H1 (cell line): ENCODE data around the gene DARS1.

Source experiments
- ATF2 ChIP-seq: IDR thresholded peaks from 2 replicates; pipeline ENCODE4 v1.6.1; 2012; ENCODE audit warnings: low read length, inconsistent platforms
- BCL11A ChIP-seq, 2 experiments: IDR thresholded peaks; one replicate each; pipeline ENCODE4 v1.6.1; 2011; ENCODE audit warnings: low read depth in 2 of 2, low read length in 2 of 2, mild to moderate bottlenecking in 2 of 2
- CTCF ChIP-seq, 3 experiments: IDR thresholded peaks; 1 replicate in 2 of 3; 2 replicates in 1 of 3; pipeline versions ENCODE4 v1.5.1 to v1.6.1; 2011; ENCODE audit warnings: low read length in 3 of 3, mild to moderate bottlenecking in 3 of 3, inconsistent platforms in 2 of 3, low read depth in 1 of 3, moderate library complexity in 1 of 3; ENCODE audit not compliant: insufficient read depth in 1 of 3; ENCODE audit errors: control extremely low read depth in 1 of 3
- EP300 ChIP-seq, 2 experiments: IDR thresholded peaks; 1 replicate in 1 of 2; 2 replicates in 1 of 2; pipeline ENCODE4 v1.6.1; 2011 to 2012; ENCODE audit warnings: low read depth in 2 of 2, low read length in 2 of 2, mild to moderate bottlenecking in 2 of 2, borderline replicate concordance in 1 of 2, inconsistent platforms in 1 of 2, moderate library complexity in 1 of 2
- EZH2 ChIP-seq: fragments of 200-600 bp; sonication (generic); IDR thresholded peaks from 2 replicates; pipeline ENCODE4 v1.7.1; 2012; ENCODE audit warnings: low read depth, mild to moderate bottlenecking, moderate library complexity, low read length, inconsistent platforms; ENCODE audit not compliant: severe bottlenecking
- POLR2A ChIP-seq, 2 experiments: IDR thresholded peaks; 1 replicate in 1 of 2; 2 replicates in 1 of 2; pipeline ENCODE4 v1.6.1; 2011; ENCODE audit warnings: low read depth in 2 of 2, low read length in 2 of 2, mild to moderate bottlenecking in 2 of 2; ENCODE audit errors: control extremely low read depth in 1 of 2
- POLR2AphosphoS5 ChIP-seq: IDR thresholded peaks from 2 replicates; pipeline ENCODE4 v1.6.1; 2011; ENCODE audit warnings: low read depth, low read length
- RAD21 ChIP-seq, 2 experiments: IDR thresholded peaks in 1 of 2; conservative IDR thresholded peaks in 1 of 2; 2 replicates each; pipeline ENCODE4 v1.6.1; 2011; ENCODE audit warnings: low read depth in 2 of 2, low read length in 2 of 2, improper control_type of control experiment in 1 of 2, inconsistent platforms in 1 of 2, mild to moderate bottlenecking in 1 of 2, moderate library complexity in 1 of 2
- SP1 ChIP-seq: IDR thresholded peaks from 2 replicates; pipeline ENCODE4 v1.6.1; 2011; ENCODE audit warnings: low read depth, low read length
- SP2 ChIP-seq: IDR thresholded peaks from 2 replicates; pipeline ENCODE4 v1.6.1; 2012; ENCODE audit warnings: mild to moderate bottlenecking, low read length, inconsistent platforms
- SUZ12 ChIP-seq: fragments of 200-600 bp; sonication (generic); IDR thresholded peaks from 2 replicates; pipeline ENCODE4 v1.6.1; 2012; ENCODE audit warnings: mild to moderate bottlenecking, inconsistent platforms, low read length, moderate library complexity, mixed read lengths
- TEAD4 ChIP-seq: IDR thresholded peaks from 2 replicates; pipeline ENCODE4 v1.6.1; 2012; ENCODE audit warnings: low read depth, low read length, inconsistent platforms, mixed read lengths
- USF2 ChIP-seq: IDR thresholded peaks from 2 replicates; pipeline ENCODE4 v1.6.1; 2011; ENCODE audit warnings: low read length, improper control_type of control experiment
- YY1 ChIP-seq: IDR thresholded peaks from 2 replicates; pipeline ENCODE4 v1.6.1; 2011; ENCODE audit warnings: low read depth, mild to moderate bottlenecking, low read length

GRCh38 chr2:136019825-136020224 lies 34.4 kb upstream of the DARS1 start:
- TF ChIP-seq SP2 (no peak), CTCF (IDR thresholded peaks at IDR 0.05; ENCODE audit: control extremely low read depth in 1 of 3, insufficient read depth in 1 of 3, low read depth in 1 of 3, low read length in 3 of 3) (no peak), SP1 (no peak), USF2 (no peak), POLR2AphosphoS5 (no peak), ATF2 (no peak), SUZ12 (no peak), EZH2 (no peak), RAD21 (IDR thresholded peaks at IDR 0.05 in 1 of 2, conservative IDR thresholded peaks at IDR 0.05 in 1 of 2; ENCODE audit: low read depth in 2 of 2, low read length in 2 of 2) (no peak), BCL11A (IDR thresholded peaks at IDR 0.05; ENCODE audit: low read depth in 2 of 2, low read length in 2 of 2) (no peak), TEAD4 (no peak), EP300 (IDR thresholded peaks at IDR 0.05; ENCODE audit: borderline replicate concordance in 1 of 2, low read depth in 2 of 2, low read length in 2 of 2) (no peak), POLR2A (IDR thresholded peaks at IDR 0.05; ENCODE audit: control extremely low read depth in 1 of 2, low read depth in 2 of 2, low read length in 2 of 2) (no peak), YY1 (no peak)
